SKM-1 (cell line): ENCODE data around the gene PATE4.
"Not testable (repeated sequence)": the region's sequence is repeated elsewhere in the genome, so short reads cannot be mapped to it uniquely, and the experiment has no call there.

Experiments used
- DNase-seq: peaks from one replicate; lab custom pipeline; 2025; ENCODE audit not compliant: unreplicated experiment; lab: John Stamatoyannopoulos, UW

Gene PATE4

GRCh38 chr11:125833016-125833415, at the start of gene PATE4:
TSS of gene PATE4 (plus strand) at chr11:125833316. CDS start at chr11:125833360, 44 bp downstream.
- DNase-seq = no peak

GRCh38 chr11:125784678-125785077, 48.4 kb upstream of the PATE4 start:
- DNase-seq = no peak

GRCh38 chr11:125787827-125788226, 45.3 kb upstream of the PATE4 start, which contains the start of gene PATE3:
TSS of gene PATE3 (plus strand) at chr11:125788127. CDS start at chr11:125788152, 25 bp downstream.
- no peak for DNase-seq

- DNase-seq = no peak
Observed at GRCh38 chr11:125790825-125791224, 42.3 kb upstream of the PATE4 start.

GRCh38 chr11:125797641-125798040, 35.5 kb upstream of the PATE4 start:
- no peak for DNase-seq

GRCh38 chr11:125799808-125800207, 33.3 kb upstream of the PATE4 start:
- no peak for DNase-seq

GRCh38 chr11:125802387-125802786, 30.7 kb upstream of the PATE4 start:
- no peak for DNase-seq

GRCh38 chr11:125807909-125808308, 25.2 kb upstream of the PATE4 start:
- DNase-seq = no peak

GRCh38 chr11:125835748-125836147, 2.6 kb downstream of the PATE4 start:
- DNase-seq = no peak

GRCh38 chr11:125842321-125842948, 9.3 kb downstream of the PATE4 start:
- peak; percentile 8 for DNase-seq

- no peak for DNase-seq
Observed at GRCh38 chr11:125846188-125846587, 13.1 kb downstream of the PATE4 start.

- DNase-seq = not testable (repeated sequence)
Observed at GRCh38 chr11:125857670-125858069, 24.6 kb downstream of the PATE4 start.

- DNase-seq = not testable (repeated sequence)
Observed at GRCh38 chr11:125862786-125863185, 29.7 kb downstream of the PATE4 start.

- DNase-seq = not testable (repeated sequence)
Observed at GRCh38 chr11:125865354-125865753, 32.2 kb downstream of the PATE4 start.

- no peak for DNase-seq
Observed at GRCh38 chr11:125869521-125869920, 36.4 kb downstream of the PATE4 start.

- peak; percentile 7 for DNase-seq
Observed at GRCh38 chr11:125871391-125872137, 38.4 kb downstream of the PATE4 start.

- no peak for DNase-seq
Observed at GRCh38 chr11:125872138-125872491, 39.0 kb downstream of the PATE4 start.

- DNase-seq = no peak
Observed at GRCh38 chr11:125873881-125874555, 40.9 kb downstream of the PATE4 start.

GRCh38 chr11:125874556-125875124, 41.5 kb downstream of the PATE4 start:
- DNase-seq = peak; percentile 24

- no peak for DNase-seq
Observed at GRCh38 chr11:125881291-125881690, 48.2 kb downstream of the PATE4 start.

- no peak for DNase-seq
Observed at GRCh38 chr11:125883375-125883774, 50.3 kb downstream of the PATE4 start.

- no peak for DNase-seq
Observed at GRCh38 chr11:125886997-125887372, 53.9 kb downstream of the PATE4 start.
